ENCODE data around the gene SLC1A3.
A peak's percentile ranks its signal among the peaks of the same experiment; 100 is the strongest.

SLC1A3 gene

GRCh38 chr5:36644727-36645126 lies 38.3 kb downstream of the SLC1A3 start:
- no peak overlapping the region for H3K4me2 ChIP-seq (ENCODE audit: low read depth, low read length)
- no peak for TF ChIP-seq CTCF (IDR thresholded peaks at IDR 0.05; ENCODE audit: low read length)
- no peak for TF ChIP-seq EZH2phosphoT487 (IDR thresholded peaks at IDR 0.05; ENCODE audit: low read length)
- TF ChIP-seq EZH2 (optimal IDR thresholded peaks at IDR 0.05; ENCODE audit: low read depth, low read length) = no peak
- H3K9ac ChIP-seq (ENCODE audit: low read length) = no peak overlapping the region
- H3K4me3 ChIP-seq (ENCODE audit: low read length) = no peak overlapping the region
- H3K79me2 ChIP-seq (ENCODE audit: low read length) = no peaks in the 10 kb centered on the region
- H3K9me2 ChIP-seq (replicated peaks; ENCODE audit: insufficient read depth, low read length) = no peaks in the 10 kb centered on the region
- DNase-seq = no peak
- H2AFZ ChIP-seq (ENCODE audit: low read length) = no peak overlapping the region
- H4K20me1 ChIP-seq (ENCODE audit: insufficient read depth, low read length) = no peaks in the 10 kb centered on the region
- no peaks in the 10 kb centered on the region for H3K9me3 ChIP-seq (replicated peaks; ENCODE audit: insufficient read depth, low read length)
- H3K36me3 ChIP-seq (replicated peaks; ENCODE audit: insufficient read depth, low read length) = no peaks in the 10 kb centered on the region
- H3K4me1 ChIP-seq (ENCODE audit: low read length) = peaks cover 11% of the 10 kb centered on the region
- H3F3A ChIP-seq (ENCODE audit: insufficient read depth, low read length) = no peaks in the 10 kb centered on the region
- H3K27me3 ChIP-seq (replicated peaks; ENCODE audit: insufficient read depth, low read length) = no peaks in the 10 kb centered on the region
- H3K27ac ChIP-seq (ENCODE audit: low read length) = no peak overlapping the region

GRCh38 chr5:36646100-36646499 lies 39.7 kb downstream of the SLC1A3 start:
- H3K36me3 ChIP-seq (replicated peaks; ENCODE audit: insufficient read depth, low read length) = no peaks in the 10 kb centered on the region
- H3K4me2 ChIP-seq (ENCODE audit: low read depth, low read length) = no peak overlapping the region
- H4K20me1 ChIP-seq (ENCODE audit: insufficient read depth, low read length) = no peaks in the 10 kb centered on the region
- TF ChIP-seq EZH2 (optimal IDR thresholded peaks at IDR 0.05; ENCODE audit: low read depth, low read length) (no peak), CTCF (IDR thresholded peaks at IDR 0.05; ENCODE audit: low read length) (no peak), EZH2phosphoT487 (IDR thresholded peaks at IDR 0.05; ENCODE audit: low read length) (no peak)
- no peaks in the 10 kb centered on the region for H3K9me2 ChIP-seq (replicated peaks; ENCODE audit: insufficient read depth, low read length)
- H3K27ac ChIP-seq (ENCODE audit: low read length) = no peak overlapping the region
- DNase-seq = no peak
- no peak overlapping the region for H3K9ac ChIP-seq (ENCODE audit: low read length)
- H3K4me1 ChIP-seq (ENCODE audit: low read length) = peaks cover 11% of the 10 kb centered on the region
- H3F3A ChIP-seq (ENCODE audit: insufficient read depth, low read length) = no peaks in the 10 kb centered on the region
- no peaks in the 10 kb centered on the region for H3K27me3 ChIP-seq (replicated peaks; ENCODE audit: insufficient read depth, low read length)
- no peaks in the 10 kb centered on the region for H3K79me2 ChIP-seq (ENCODE audit: low read length)
- H3K9me3 ChIP-seq (replicated peaks; ENCODE audit: insufficient read depth, low read length) = no peaks in the 10 kb centered on the region
- H3K4me3 ChIP-seq (ENCODE audit: low read length) = no peak overlapping the region
- H2AFZ ChIP-seq (ENCODE audit: low read length) = no peak overlapping the region

- H3K4me3 ChIP-seq (ENCODE audit: low read length) = no peak overlapping the region
- H3K27ac ChIP-seq (ENCODE audit: low read length) = no peak overlapping the region
- H3K9ac ChIP-seq (ENCODE audit: low read length) = no peak overlapping the region
- no peaks in the 10 kb centered on the region for H3F3A ChIP-seq (ENCODE audit: insufficient read depth, low read length)
- no peaks in the 10 kb centered on the region for H4K20me1 ChIP-seq (ENCODE audit: insufficient read depth, low read length)
- H3K4me2 ChIP-seq (ENCODE audit: low read depth, low read length) = peak overlapping the region; percentile 17; the same call in 1 of the 2 replicates
- TF ChIP-seq EZH2phosphoT487 (IDR thresholded peaks at IDR 0.05; ENCODE audit: low read length) = no peak
- no peak for TF ChIP-seq EZH2 (optimal IDR thresholded peaks at IDR 0.05; ENCODE audit: low read depth, low read length)
- TF ChIP-seq CTCF (IDR thresholded peaks at IDR 0.05; ENCODE audit: low read length) = no peak
- H3K36me3 ChIP-seq (replicated peaks; ENCODE audit: insufficient read depth, low read length) = no peaks in the 10 kb centered on the region
- H3K4me1 ChIP-seq (ENCODE audit: low read length) = peaks cover 11% of the 10 kb centered on the region
- no peak for DNase-seq
- H2AFZ ChIP-seq (ENCODE audit: low read length) = no peak overlapping the region
- no peaks in the 10 kb centered on the region for H3K27me3 ChIP-seq (replicated peaks; ENCODE audit: insufficient read depth, low read length)
- no peaks in the 10 kb centered on the region for H3K79me2 ChIP-seq (ENCODE audit: low read length)
- H3K9me3 ChIP-seq (replicated peaks; ENCODE audit: insufficient read depth, low read length) = no peaks in the 10 kb centered on the region
- H3K9me2 ChIP-seq (replicated peaks; ENCODE audit: insufficient read depth, low read length) = no peaks in the 10 kb centered on the region
Measured at GRCh38 chr5:36646507-36647023, 40.2 kb downstream of the SLC1A3 start.
